ENCODE results near the gene DGKG.

GRCh38 chr3:186127463-186127862, 234.6 kb downstream of the DGKG start:
- TF ChIP-seq CTCF (optimal IDR thresholded peaks at IDR 0.05 in 1 of 3, IDR thresholded peaks at IDR 0.05 in 1 of 3, conservative IDR thresholded peaks at IDR 0.05 in 1 of 3; ENCODE audit: extremely low read depth in 1 of 3, insufficient read depth in 2 of 3, low read length in 3 of 3) (no peak), EZH2 (IDR thresholded peaks at IDR 0.05; ENCODE audit: low read length) (no peak)

Measured in keratinocyte (primary cell).